SK-N-SH (cell line): ENCODE data around the gene ARHGAP26. TPM values are rescaled to one million over a fixed set of nuclear protein-coding genes. Genes with fewer than 3 reads are reported as not detected.

ENCODE experiments used
- CTCF ChIA-PET: fragments of 300-600, 350-600 bp; formaldehyde crosslinking; extraction: SDS; loops from one replicate; lab custom pipeline; 2021; lab: Yijun Ruan, JAX
- POLR2A ChIA-PET: fragments of 350-600 bp; sonication (Branson Sonifier 250); formaldehyde crosslinking; extraction: SDS; loops from one replicate; lab custom pipeline; 2020; ENCODE audit warnings: antibody characterized with exemption, inconsistent platforms; lab: Yijun Ruan, JAX
- DNase-seq: peaks from one replicate; pipeline ENCODE4 v3.0.0; 2012
- H2AFZ ChIP-seq: fragments of 200-600 bp; sonication (generic); 2 replicates; pipeline ENCODE4 v1.8.1; 2016; ENCODE audit warnings: antibody characterized with exemption, mild to moderate bottlenecking, low read depth
- H3F3A ChIP-seq: fragments of 200-600 bp; sonication (generic); replicated peaks from 2 replicates; pipeline ENCODE3; 2016; ENCODE audit warnings: antibody characterized with exemption, mild to moderate bottlenecking; ENCODE audit not compliant: insufficient read depth
- H3K27ac ChIP-seq, 2 experiments: fragments of 200-500 bp in 1 of 2; fragments of 200-600 bp in 1 of 2; sonication (Bioruptor generic) in 1 of 2; sonication (generic), shearing (Covaris generic) in 1 of 2; 2 replicates each; pipeline versions ENCODE4 v1.5.1 to v1.6.1; 2014 to 2016; ENCODE audit warnings: low read depth in 2 of 2, inconsistent platforms in 1 of 2, low read length in 1 of 2, mild to moderate bottlenecking in 1 of 2, mixed read lengths in 1 of 2
- H3K27me3 ChIP-seq: fragments of 200-600 bp; sonication (generic), shearing (Covaris generic); 2 replicates; pipeline ENCODE4 v1.6.1; 2016; ENCODE audit warnings: mixed run types; ENCODE audit not compliant: insufficient read depth
- H3K36me3 ChIP-seq, 2 experiments: fragments of 200-500 bp in 1 of 2; fragments of 200-600 bp in 1 of 2; sonication (Bioruptor generic) in 1 of 2; sonication (generic) in 1 of 2; replicated peaks in 1 of 2; 2 replicates each; pipeline versions ENCODE3 to v1.5.1; 2014 to 2016; ENCODE audit warnings: low read length in 1 of 2, mild to moderate bottlenecking in 1 of 2; ENCODE audit not compliant: insufficient read depth in 2 of 2, control insufficient read depth in 1 of 2
- H3K4me1 ChIP-seq, 2 experiments: fragments of 200-500 bp in 1 of 2; fragments of 200-600 bp in 1 of 2; sonication (Bioruptor generic) in 1 of 2; sonication (generic), shearing (Covaris generic) in 1 of 2; 2 replicates each; pipeline versions ENCODE4 v1.5.1 to v1.6.1; 2014 to 2016; ENCODE audit warnings: low read depth in 1 of 2, low read length in 1 of 2, mixed run types in 1 of 2; ENCODE audit not compliant: insufficient read depth in 2 of 2, control insufficient read depth in 1 of 2
- H3K4me2 ChIP-seq: fragments of 200-600 bp; sonication (generic), shearing (Covaris generic); 2 replicates; pipeline ENCODE4 v1.6.1; 2017; ENCODE audit warnings: mixed run types
- H3K4me3 ChIP-seq, 2 experiments: fragments of 200-500 bp in 1 of 2; fragments of 200-600 bp in 1 of 2; sonication (Bioruptor generic) in 1 of 2; sonication (generic), shearing (Covaris generic) in 1 of 2; 2 replicates each; pipeline versions ENCODE4 v1.5.1 to v1.8.1; 2014 to 2016; ENCODE audit warnings: low read depth in 2 of 2, inconsistent platforms in 1 of 2, low read length in 1 of 2, mild to moderate bottlenecking in 1 of 2, mixed read lengths in 1 of 2, moderate library complexity in 1 of 2
- H3K79me2 ChIP-seq: fragments of 200-600 bp; sonication (generic); 2 replicates; pipeline ENCODE4 v1.8.1; 2017; ENCODE audit warnings: mild to moderate bottlenecking; ENCODE audit not compliant: insufficient read depth
- H3K9ac ChIP-seq: fragments of 200-600 bp; sonication (generic); 2 replicates; pipeline ENCODE4 v1.6.1; 2017; ENCODE audit warnings: mixed run types
- H3K9me2 ChIP-seq: fragments of 200-600 bp; sonication (generic); 2 replicates; pipeline ENCODE4 v1.6.1; 2017; ENCODE audit warnings: mixed run types
- H3K9me3 ChIP-seq: fragments of 200-600 bp; sonication (generic); 2 replicates; pipeline ENCODE4 v1.6.1; 2017; ENCODE audit warnings: mixed run types, mild to moderate bottlenecking, moderate library complexity
- H4K20me1 ChIP-seq: fragments of 200-600 bp; sonication (generic); 2 replicates; pipeline ENCODE4 v1.6.1; 2017; ENCODE audit warnings: mild to moderate bottlenecking, mixed run types; ENCODE audit not compliant: insufficient read depth
- CHD2 ChIP-seq: fragments of 150-350 bp; IDR thresholded peaks from 2 replicates; pipeline ENCODE4 v1.6.1; 2018; ENCODE audit warnings: low read length; ENCODE audit not compliant: partially characterized antibody
- CTCF ChIP-seq: fragments of 200-600 bp; sonication (generic); IDR thresholded peaks from 2 replicates; pipeline ENCODE4 v1.6.1; 2017; ENCODE audit warnings: antibody characterized with exemption, mild to moderate bottlenecking, moderate library complexity
- ELF1 ChIP-seq: IDR thresholded peaks from 2 replicates; pipeline ENCODE4 v1.4.0; 2012
- FOSL2 ChIP-seq: IDR thresholded peaks from 2 replicates; pipeline ENCODE4 v1.4.0; 2012; ENCODE audit warnings: low read depth, mild to moderate bottlenecking, moderate library complexity, borderline replicate concordance
- FOXJ3 ChIP-seq: sonication (generic); formaldehyde crosslinking; IDR thresholded peaks from 2 replicates; pipeline ENCODE4 v1.5.1; 2020; ENCODE audit warnings: mild to moderate bottlenecking, missing genetic modification reagents
- GATA2 ChIP-seq: sonication (generic); formaldehyde crosslinking; IDR thresholded peaks from 2 replicates; pipeline ENCODE4 v1.5.0; 2020; ENCODE audit warnings: mild to moderate bottlenecking, missing genetic modification reagents
- JUND ChIP-seq: IDR thresholded peaks from 2 replicates; pipeline ENCODE4 v1.4.0; 2012
- MEF2A ChIP-seq: IDR thresholded peaks from 2 replicates; pipeline ENCODE4 v1.4.0; 2012; ENCODE audit warnings: low read depth, borderline replicate concordance
- MXI1 ChIP-seq: IDR thresholded peaks from 2 replicates; pipeline ENCODE4 v1.6.1; 2012; ENCODE audit warnings: mild to moderate bottlenecking, low read depth, low read length, improper control_type of control experiment
- NFIC ChIP-seq: IDR thresholded peaks from 2 replicates; pipeline ENCODE4 v1.4.0; 2012; ENCODE audit warnings: borderline replicate concordance
- NRF1 ChIP-seq: IDR thresholded peaks from 2 replicates; pipeline ENCODE4 v1.6.1; 2012; ENCODE audit warnings: low read depth, mild to moderate bottlenecking, low read length
- POLR2AphosphoS5 ChIP-seq: IDR thresholded peaks from 2 replicates; pipeline ENCODE4 v1.6.1; 2012; ENCODE audit warnings: low read depth, low read length
- RAD21 ChIP-seq: IDR thresholded peaks from 2 replicates; pipeline ENCODE4 v1.6.1; 2012; ENCODE audit warnings: mild to moderate bottlenecking, low read length
- RCOR1 ChIP-seq: fragments of 150-350 bp; IDR thresholded peaks from 2 replicates; pipeline ENCODE4 v1.6.1; 2017; ENCODE audit warnings: antibody characterized with exemption, low read length
- RFX5 ChIP-seq: IDR thresholded peaks from 2 replicates; pipeline ENCODE4 v1.6.1; 2012; ENCODE audit warnings: mild to moderate bottlenecking, improper control_type of control experiment, low read length
- RXRA ChIP-seq: IDR thresholded peaks from 2 replicates; pipeline ENCODE4 v1.4.0; 2012; ENCODE audit warnings: low read depth, mild to moderate bottlenecking, borderline replicate concordance
- TCF12 ChIP-seq: IDR thresholded peaks from 2 replicates; pipeline ENCODE4 v1.4.0; 2012
- TEAD4 ChIP-seq: IDR thresholded peaks from 2 replicates; pipeline ENCODE4 v1.4.0; 2012; ENCODE audit warnings: mild to moderate bottlenecking, borderline replicate concordance; ENCODE audit not compliant: insufficient read depth
- YY1 ChIP-seq: IDR thresholded peaks from 2 replicates; pipeline ENCODE4 v1.4.0; 2012; ENCODE audit warnings: low read depth, mild to moderate bottlenecking
- WGBS: methylation state at CpG from one replicate; pipeline ENCODE4 v1.1.6; 2017; ENCODE audit warnings: low lambda C conversion rate; 5-methylcytosine and 5-hydroxymethylcytosine counted together
- polyA plus RNA-seq, 3 experiments: library from polyadenylated mRNA; depleted of rRNA; stranded (reverse); fragments of >200 nt; gene quantifications; 2 replicates each; pipeline ENCODE4 v1.2.3, GENCODE V29; 2012
- TF ChIP-seq, protein P1 (sequence below): IDR thresholded peaks from 2 replicates; pipeline ENCODE4 v1.6.1; 2012; ENCODE audit warnings: mild to moderate bottlenecking, low read depth, low read length, moderate library complexity

Gene ARHGAP26
- polyA plus RNA-seq, 1 of the 3 experiments (the other 2 are of a cell fraction) = 6.1 TPM

DNA sequence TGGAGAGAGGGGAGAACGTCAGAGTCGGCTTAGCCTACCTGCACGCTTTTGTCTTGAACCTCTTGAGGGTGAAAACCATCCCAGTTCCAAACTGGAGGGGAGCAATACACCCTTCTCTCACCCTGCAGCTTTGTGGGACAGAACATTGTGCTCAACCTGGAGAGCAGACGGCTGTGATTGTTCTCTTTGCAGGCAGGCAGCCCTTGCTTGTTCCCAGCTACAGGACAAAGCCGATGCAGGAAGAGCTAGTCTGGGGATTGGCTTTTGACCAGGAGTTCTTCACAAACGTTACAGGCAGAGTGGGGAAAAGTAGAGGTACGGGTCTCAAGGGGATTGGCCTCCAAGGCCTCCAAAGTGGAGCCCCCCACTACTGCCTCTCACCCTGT, 33.9 kb upstream of the ARHGAP26 start:
- 75% methylated on average over 7 of the region's 7 CpGs for WGBS
- TF ChIP-seq CTCF = no peak
- TF ChIP-seq RAD21 = no peak
- TF ChIP-seq CHD2 = no peak
- no peak for TF ChIP-seq RFX5
- no peak for TF ChIP-seq FOSL2
- no peak for TF ChIP-seq NFIC
- TF ChIP-seq, protein P1, sequence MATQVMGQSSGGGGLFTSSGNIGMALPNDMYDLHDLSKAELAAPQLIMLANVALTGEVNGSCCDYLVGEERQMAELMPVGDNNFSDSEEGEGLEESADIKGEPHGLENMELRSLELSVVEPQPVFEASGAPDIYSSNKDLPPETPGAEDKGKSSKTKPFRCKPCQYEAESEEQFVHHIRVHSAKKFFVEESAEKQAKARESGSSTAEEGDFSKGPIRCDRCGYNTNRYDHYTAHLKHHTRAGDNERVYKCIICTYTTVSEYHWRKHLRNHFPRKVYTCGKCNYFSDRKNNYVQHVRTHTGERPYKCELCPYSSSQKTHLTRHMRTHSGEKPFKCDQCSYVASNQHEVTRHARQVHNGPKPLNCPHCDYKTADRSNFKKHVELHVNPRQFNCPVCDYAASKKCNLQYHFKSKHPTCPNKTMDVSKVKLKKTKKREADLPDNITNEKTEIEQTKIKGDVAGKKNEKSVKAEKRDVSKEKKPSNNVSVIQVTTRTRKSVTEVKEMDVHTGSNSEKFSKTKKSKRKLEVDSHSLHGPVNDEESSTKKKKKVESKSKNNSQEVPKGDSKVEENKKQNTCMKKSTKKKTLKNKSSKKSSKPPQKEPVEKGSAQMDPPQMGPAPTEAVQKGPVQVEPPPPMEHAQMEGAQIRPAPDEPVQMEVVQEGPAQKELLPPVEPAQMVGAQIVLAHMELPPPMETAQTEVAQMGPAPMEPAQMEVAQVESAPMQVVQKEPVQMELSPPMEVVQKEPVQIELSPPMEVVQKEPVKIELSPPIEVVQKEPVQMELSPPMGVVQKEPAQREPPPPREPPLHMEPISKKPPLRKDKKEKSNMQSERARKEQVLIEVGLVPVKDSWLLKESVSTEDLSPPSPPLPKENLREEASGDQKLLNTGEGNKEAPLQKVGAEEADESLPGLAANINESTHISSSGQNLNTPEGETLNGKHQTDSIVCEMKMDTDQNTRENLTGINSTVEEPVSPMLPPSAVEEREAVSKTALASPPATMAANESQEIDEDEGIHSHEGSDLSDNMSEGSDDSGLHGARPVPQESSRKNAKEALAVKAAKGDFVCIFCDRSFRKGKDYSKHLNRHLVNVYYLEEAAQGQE = no peak
- no peak for TF ChIP-seq JUND
- no peak for TF ChIP-seq MEF2A
- no peak for TF ChIP-seq RXRA
- TF ChIP-seq YY1 = no peak
- no peak for TF ChIP-seq RCOR1
- TF ChIP-seq FOXJ3 (CRISPR knock-in tag) = no peak
- TF ChIP-seq NRF1 = no peak
- no peak for TF ChIP-seq POLR2AphosphoS5
- no peak for TF ChIP-seq TCF12
- TF ChIP-seq MXI1 = no peak
- TF ChIP-seq GATA2 (CRISPR knock-in tag) = no peak
- TF ChIP-seq ELF1 = no peak
- no peak for TF ChIP-seq TEAD4
- CTCF ChIA-PET = interaction anchor here (1.4 to 29.7 kb wide), 5 partner anchors 12 to 152 kb away, joined by 3 to 472 read pairs (median 9); no protein-coding TSS in a partner anchor

More for the DNA sequence above, 33.9 kb upstream of the ARHGAP26 start:
- Histone ChIP-seq H3K4me3 (no peak overlapping the region), H3K9me3 (no peaks in the 10 kb centered on the region), H4K20me1 (no peaks in the 10 kb centered on the region), H3K9ac (no peak overlapping the region), H3K4me2 (no peak overlapping the region), H3K4me1 (peaks cover 13 to 15% of the 10 kb centered on the region in 2 experiments; a peak in 3 of 4 replicates), H3K27ac (no peak overlapping the region), H3K36me3 (no peaks in the 10 kb centered on the region), H3K79me2 (no peaks in the 10 kb centered on the region), H3K9me2 (no peaks in the 10 kb centered on the region), H3K27me3 (no peaks in the 10 kb centered on the region), H2AFZ (no peak overlapping the region), H3F3A (no peaks in the 10 kb centered on the region)
- POLR2A ChIA-PET = no interaction called here
- no peak for DNase-seq
